Measurements from ENCODE around the gene BLNK.

DNA sequence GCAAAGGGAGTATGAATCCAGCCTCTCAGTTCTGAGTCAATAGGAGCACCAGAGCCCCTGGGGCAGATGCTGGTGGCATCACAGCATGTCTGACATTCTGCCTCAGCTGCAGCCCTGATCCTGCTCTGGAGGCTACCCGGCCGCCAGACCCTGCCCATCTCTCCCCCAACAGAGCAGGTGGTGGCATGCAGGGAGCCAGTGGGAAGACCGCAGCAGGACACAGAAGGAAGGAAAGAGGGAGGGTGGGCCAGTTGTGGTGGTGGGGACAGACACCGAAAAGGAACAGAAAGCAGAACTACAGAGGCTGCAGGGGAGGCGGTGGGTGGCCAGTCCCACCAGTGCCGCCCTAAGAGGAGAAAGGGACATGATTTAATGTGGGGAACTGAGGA is 35.3 kb downstream of the BLNK start:
- TF ChIP-seq CTCF (IDR thresholded peaks at IDR 0.05) (no peak), POLR2A (IDR thresholded peaks at IDR 0.05) (no peak), EP300 (IDR thresholded peaks at IDR 0.05) (no peak)
